ENCODE results near the gene SRGAP1.

DNA sequence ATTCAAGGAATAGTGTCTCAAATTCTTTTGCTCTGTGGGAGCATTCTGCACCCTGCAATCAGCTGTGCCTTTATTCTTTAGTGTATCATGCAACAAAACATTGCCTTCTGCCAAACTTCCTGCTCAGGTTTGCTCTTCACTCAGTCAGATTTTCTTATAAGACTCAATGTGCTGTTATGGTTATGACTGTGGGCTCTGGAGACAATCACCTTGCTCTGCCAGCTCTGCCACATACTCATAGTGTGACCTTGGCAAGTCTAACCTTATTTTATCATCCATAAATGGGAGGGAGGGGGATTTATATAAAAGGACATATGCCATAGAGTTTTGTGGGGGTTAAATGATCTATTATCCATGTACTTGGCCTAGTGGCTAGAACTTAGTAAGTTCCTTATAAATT lies 51.3 kb downstream of the SRGAP1 start:
- TF ChIP-seq TAF1 (IDR thresholded peaks at IDR 0.05; ENCODE audit: borderline replicate concordance, insufficient read depth, low read length), result no peak
- TF ChIP-seq, protein P1, sequence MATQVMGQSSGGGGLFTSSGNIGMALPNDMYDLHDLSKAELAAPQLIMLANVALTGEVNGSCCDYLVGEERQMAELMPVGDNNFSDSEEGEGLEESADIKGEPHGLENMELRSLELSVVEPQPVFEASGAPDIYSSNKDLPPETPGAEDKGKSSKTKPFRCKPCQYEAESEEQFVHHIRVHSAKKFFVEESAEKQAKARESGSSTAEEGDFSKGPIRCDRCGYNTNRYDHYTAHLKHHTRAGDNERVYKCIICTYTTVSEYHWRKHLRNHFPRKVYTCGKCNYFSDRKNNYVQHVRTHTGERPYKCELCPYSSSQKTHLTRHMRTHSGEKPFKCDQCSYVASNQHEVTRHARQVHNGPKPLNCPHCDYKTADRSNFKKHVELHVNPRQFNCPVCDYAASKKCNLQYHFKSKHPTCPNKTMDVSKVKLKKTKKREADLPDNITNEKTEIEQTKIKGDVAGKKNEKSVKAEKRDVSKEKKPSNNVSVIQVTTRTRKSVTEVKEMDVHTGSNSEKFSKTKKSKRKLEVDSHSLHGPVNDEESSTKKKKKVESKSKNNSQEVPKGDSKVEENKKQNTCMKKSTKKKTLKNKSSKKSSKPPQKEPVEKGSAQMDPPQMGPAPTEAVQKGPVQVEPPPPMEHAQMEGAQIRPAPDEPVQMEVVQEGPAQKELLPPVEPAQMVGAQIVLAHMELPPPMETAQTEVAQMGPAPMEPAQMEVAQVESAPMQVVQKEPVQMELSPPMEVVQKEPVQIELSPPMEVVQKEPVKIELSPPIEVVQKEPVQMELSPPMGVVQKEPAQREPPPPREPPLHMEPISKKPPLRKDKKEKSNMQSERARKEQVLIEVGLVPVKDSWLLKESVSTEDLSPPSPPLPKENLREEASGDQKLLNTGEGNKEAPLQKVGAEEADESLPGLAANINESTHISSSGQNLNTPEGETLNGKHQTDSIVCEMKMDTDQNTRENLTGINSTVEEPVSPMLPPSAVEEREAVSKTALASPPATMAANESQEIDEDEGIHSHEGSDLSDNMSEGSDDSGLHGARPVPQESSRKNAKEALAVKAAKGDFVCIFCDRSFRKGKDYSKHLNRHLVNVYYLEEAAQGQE (IDR thresholded peaks at IDR 0.05; ENCODE audit: insufficient read depth in 1 of 2, low read depth in 2 of 2, low read length in 2 of 2), result no peak

All from PFSK-1 (cell line).